Endothelial cell of umbilical vein (primary cell): ENCODE results near the gene VAC14. TPM values are rescaled to one million over a fixed set of nuclear protein-coding genes. Genes with fewer than 3 reads are reported as not detected.

Source experiments
- BruUV-seq: library from RNA; stranded (reverse); fragments of 400-500 nt; replicated peaks from 2 replicates; lab custom pipeline; 2021; lab: Mats Ljungman, UMichigan
- CTCF ChIA-PET: fragments of 300-600, 350-600 bp; sonication (Branson Sonifier 250); formaldehyde crosslinking; loops from one replicate; lab custom pipeline; 2021; ENCODE audit warnings: antibody characterized with exemption, inconsistent platforms; lab: Charles Lee
- POLR2A ChIA-PET: fragments of 300-600, 350-600 bp; sonication (Branson Sonifier 250); formaldehyde crosslinking; loops from one replicate; lab custom pipeline; 2021; ENCODE audit warnings: antibody characterized with exemption, inconsistent platforms; lab: Charles Lee
- DNase-seq: peaks from one replicate; pipeline ENCODE4 v3.0.0-alpha.2; 2011; ENCODE audit warnings: low read depth, low spot score
- FAIRE-seq: peaks from 2 replicates; lab custom pipeline; 2011; peaks lifted over from hg19 to GRCh38; lab: Jason Lieb, UNC
- H2AFZ ChIP-seq: 2 replicates; pipeline ENCODE4 v1.6.0; 2012; ENCODE audit warnings: low read depth, low read length, control low read depth, inconsistent platforms
- H3K27ac ChIP-seq: 2 replicates; pipeline ENCODE4 v1.5.1; 2011; ENCODE audit warnings: low read depth, mild to moderate bottlenecking, control low read depth, low read length, moderate library complexity; ENCODE audit not compliant: insufficient read depth
- H3K27me3 ChIP-seq, 2 experiments: 2 replicates each; pipeline versions ENCODE4 v1.6.0 to v1.6.1; 2011; ENCODE audit warnings: low read length in 2 of 2, mixed read lengths in 1 of 2; ENCODE audit not compliant: control insufficient read depth in 2 of 2, insufficient read depth in 2 of 2
- H3K36me3 ChIP-seq, 2 experiments: 2 replicates in 1 of 2; 3 replicates in 1 of 2; pipeline ENCODE4 v1.5.1; 2011; ENCODE audit warnings: low read length in 2 of 2, mild to moderate bottlenecking in 1 of 2, moderate library complexity in 1 of 2; ENCODE audit not compliant: control insufficient read depth in 2 of 2, insufficient read depth in 2 of 2; ENCODE audit errors: extremely low read depth in 1 of 2
- H3K4me1 ChIP-seq: 3 replicates; pipeline ENCODE4 v1.5.1; 2011; ENCODE audit warnings: mild to moderate bottlenecking, low read length; ENCODE audit not compliant: control insufficient read depth, insufficient read depth; ENCODE audit errors: extremely low read depth
- H3K4me2 ChIP-seq: 2 replicates; pipeline ENCODE4 v1.6.1; 2011; ENCODE audit warnings: low read length, control low read depth, mixed read lengths; ENCODE audit not compliant: insufficient read depth
- H3K4me3 ChIP-seq, 3 experiments: fragments of 200-600 bp in 1 of 3; sonication (generic), shearing (Covaris generic) in 1 of 3; replicated peaks in 1 of 3; 2 replicates each; pipeline ENCODE4 v1.5.1; 2011 to 2016; ENCODE audit warnings: control low read depth in 3 of 3, low read length in 3 of 3, mild to moderate bottlenecking in 2 of 3, inconsistent platforms in 1 of 3, low read depth in 1 of 3, moderate library complexity in 1 of 3; ENCODE audit not compliant: insufficient read depth in 1 of 3
- H3K79me2 ChIP-seq: 2 replicates; pipeline ENCODE4 v1.6.0; 2012; ENCODE audit warnings: low read length, inconsistent platforms; ENCODE audit not compliant: control insufficient read depth, insufficient read depth
- H3K9ac ChIP-seq: replicated peaks from 2 replicates; pipeline ENCODE3; 2011; ENCODE audit warnings: low read length, control low read depth; ENCODE audit not compliant: insufficient read depth; ENCODE audit errors: extremely low read depth
- H3K9me1 ChIP-seq: replicated peaks from 3 replicates; pipeline ENCODE4 v1.6.0; 2011; ENCODE audit warnings: mild to moderate bottlenecking, low read length; ENCODE audit not compliant: control insufficient read depth, insufficient read depth; ENCODE audit errors: extremely low read depth
- H3K9me3 ChIP-seq: replicated peaks from 2 replicates; pipeline ENCODE4 v1.5.1; 2012; ENCODE audit warnings: low read length, inconsistent platforms; ENCODE audit not compliant: control insufficient read depth, insufficient read depth
- H4K20me1 ChIP-seq: replicated peaks from 2 replicates; pipeline ENCODE3; 2011; ENCODE audit warnings: mild to moderate bottlenecking, low read length; ENCODE audit not compliant: control insufficient read depth, insufficient read depth; ENCODE audit errors: extremely low read depth
- CTCF ChIP-seq, 2 donors: IDR thresholded peaks; 1 replicate in 1 of 2; 2 replicates in 1 of 2; pipeline ENCODE4 v1.5.1; 2011; ENCODE audit warnings: low read length in 2 of 2, mild to moderate bottlenecking in 2 of 2, moderate library complexity in 2 of 2, control low read depth in 1 of 2, inconsistent platforms in 1 of 2, low read depth in 1 of 2; ENCODE audit not compliant: insufficient read depth in 1 of 2; ENCODE audit errors: extremely low read depth in 1 of 2
- EZH2 ChIP-seq: IDR thresholded peaks from 2 replicates; pipeline ENCODE4 v1.6.1; 2012; ENCODE audit warnings: borderline replicate concordance, low read depth, mild to moderate bottlenecking, moderate library complexity, low read length, inconsistent platforms; ENCODE audit not compliant: severe bottlenecking
- FOS ChIP-seq: IDR thresholded peaks from 2 replicates; pipeline ENCODE4 v1.6.1; 2011; ENCODE audit warnings: mild to moderate bottlenecking, low read length, moderate library complexity, borderline replicate concordance; ENCODE audit not compliant: insufficient read depth
- GATA2 ChIP-seq: IDR thresholded peaks from 2 replicates; pipeline ENCODE4 v1.7.0; 2011; ENCODE audit warnings: low read depth, mild to moderate bottlenecking, moderate library complexity, mixed read lengths, low read length; ENCODE audit not compliant: insufficient read length, insufficient read depth
- JUN ChIP-seq: IDR thresholded peaks from 2 replicates; pipeline ENCODE4 v1.6.1; 2011; ENCODE audit warnings: borderline replicate concordance, low read depth; ENCODE audit not compliant: insufficient read length, insufficient read depth
- MAX ChIP-seq: IDR thresholded peaks from 2 replicates; pipeline ENCODE4 v1.6.1; 2011; ENCODE audit not compliant: insufficient read depth, insufficient read length
- MYC ChIP-seq: IDR thresholded peaks from one replicate; pipeline ENCODE4 v1.6.1; 2011; ENCODE audit warnings: mild to moderate bottlenecking, low read depth, low read length
- POLR2A ChIP-seq: IDR thresholded peaks from 2 replicates; pipeline ENCODE4 v1.6.1; 2012; ENCODE audit warnings: low read depth, mild to moderate bottlenecking, control low read depth, low read length
- POLR2AphosphoS5 ChIP-seq: IDR thresholded peaks from 2 replicates; pipeline ENCODE4 v1.6.1; 2012; ENCODE audit warnings: low read depth, mild to moderate bottlenecking, control low read depth, low read length, moderate library complexity; ENCODE audit not compliant: insufficient read depth
- dilution Hi-C: fragments of 300-500 bp; cut with MboI; formaldehyde crosslinking; loops from one replicate; pipeline ENCODE4 v1.15.0; 2019; ENCODE audit warnings: low sequenced_read_pairs; ENCODE audit not compliant: extremely low pct_ligation_motif_present
- intact Hi-C: fragments of 100-400 bp; cut with micrococcal nuclease; formaldehyde crosslinking; loops from one replicate; pipeline ENCODE4 v1.10.0; 2022
- polyA plus RNA-seq, 4 experiments: library from polyadenylated mRNA; depleted of rRNA in 3 of 4; stranded (reverse) in 3 of 4; unstranded in 1 of 4; fragments of >200 nt; gene quantifications; 2 replicates each; pipeline versions ENCODE4 v1.2.1 to v1.2.3, GENCODE V29; 2011 to 2012; ENCODE audit warnings: missing spikeins in 1 of 4
- total RNA-seq: library from RNA; stranded (reverse); gene quantifications from 2 replicates; pipeline ENCODE4 v1.2.3, GENCODE V29; 2021

Gene VAC14
- total and polyA plus RNA-seq, 2 donors (not counting 3 experiments of a cell fraction or from before 2014, with no cell fraction given), result 37.6 to 57.9 TPM

- no peak overlapping the region for H2AFZ ChIP-seq
- H4K20me1 ChIP-seq, result no peaks in the 10 kb centered on the region
- no peak for DNase-seq
- no peak overlapping the region for H3K4me2 ChIP-seq
- H3K9ac ChIP-seq, result no peak overlapping the region
- H3K4me3 ChIP-seq, result no peak overlapping the region
- peaks cover 16% of the 10 kb centered on the region for H3K4me1 ChIP-seq
- no TSS peak for BruUV-seq
- H3K27ac ChIP-seq, result no peak overlapping the region
- dilution Hi-C loops, result no loop called here
- H3K9me1 ChIP-seq, result no peaks in the 10 kb centered on the region
- H3K27me3 ChIP-seq, result no peaks in the 10 kb centered on the region
- intact Hi-C loops, result no loop called here
- ChIA-PET POLR2A (no interaction called here), CTCF (interaction anchor here (1.0 to 2.1 kb wide), 2 partner anchors 14 to 15 kb away, joined by 3 to 6 read pairs; no protein-coding TSS in a partner anchor)
- peaks cover 0 to 2% of the 10 kb centered on the region in 2 experiments for H3K36me3 ChIP-seq
- H3K9me3 ChIP-seq, result no peaks in the 10 kb centered on the region
- no peak for FAIRE-seq
- no peak for TF ChIP-seq CTCF (IDR thresholded peaks at IDR 0.05; ENCODE audit: extremely low read depth in 1 of 2, insufficient read depth in 1 of 2, low read depth in 1 of 2, low read length in 2 of 2)
- no peak for TF ChIP-seq MYC
- no peak for TF ChIP-seq EZH2
- no peak for TF ChIP-seq MAX
- TF ChIP-seq JUN, result no peak
- no peak for TF ChIP-seq FOS
- TF ChIP-seq POLR2AphosphoS5, result no peak
- TF ChIP-seq GATA2, result no peak
- no peak for TF ChIP-seq POLR2A
- no peaks in the 10 kb centered on the region for H3K79me2 ChIP-seq
These were observed 47.1 kb downstream of the VAC14 start for GRCh38 chr16:70753694-70754325.
